NCI-H748 (cell line): ENCODE results near the gene MRNIP.

Source experiments
- DNase-seq: peaks from one replicate; lab custom pipeline; 2025; ENCODE audit not compliant: unreplicated experiment; lab: John Stamatoyannopoulos, UW

Gene MRNIP

DNA sequence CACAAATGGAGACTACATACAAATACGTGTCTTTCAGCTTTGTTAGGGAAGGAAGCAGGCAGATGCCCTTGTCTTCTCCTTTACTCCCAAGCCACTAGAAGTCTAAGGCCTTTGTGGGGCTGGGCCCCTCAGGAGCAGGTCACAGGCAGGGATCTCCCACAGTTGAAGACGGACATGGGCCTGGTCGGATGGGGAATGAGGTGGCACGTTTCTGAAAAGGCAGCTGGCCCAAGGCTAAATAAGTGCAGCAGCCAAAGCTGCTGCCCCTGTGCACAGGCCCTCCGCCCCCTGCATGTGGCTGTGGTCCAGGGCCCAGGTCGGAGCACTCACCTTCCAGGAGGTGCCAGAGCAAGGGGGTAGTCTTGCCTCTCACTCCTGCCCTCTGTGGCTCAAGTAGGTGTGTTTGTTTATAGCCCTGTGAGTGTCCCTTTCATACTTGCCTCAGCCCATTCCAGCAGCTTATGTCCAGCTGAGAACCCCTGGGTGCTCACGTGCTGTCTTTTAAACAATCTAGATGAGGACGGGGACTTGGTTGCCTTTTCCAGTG, 36.1 kb downstream of the MRNIP start:
- DNase-seq: no peak

DNA sequence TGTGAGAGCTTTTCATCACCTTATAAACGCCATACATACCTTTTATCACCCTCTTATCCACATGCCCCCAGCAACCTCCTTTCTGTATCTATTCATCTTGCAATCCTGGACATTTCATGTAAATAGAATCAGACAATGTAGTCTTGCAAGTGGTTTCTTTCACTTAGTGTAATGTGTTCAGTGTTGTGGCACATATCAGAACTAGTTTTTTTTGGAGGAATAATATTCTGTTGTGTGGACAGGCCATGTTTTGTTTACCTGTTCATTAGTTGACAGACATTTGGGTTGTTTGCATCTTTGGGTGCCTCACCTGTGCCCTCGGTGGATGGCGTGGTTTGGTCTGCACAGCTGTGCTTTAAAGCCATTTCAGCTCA, 36.6 kb downstream of the MRNIP start:
- no peak for DNase-seq

DNA sequence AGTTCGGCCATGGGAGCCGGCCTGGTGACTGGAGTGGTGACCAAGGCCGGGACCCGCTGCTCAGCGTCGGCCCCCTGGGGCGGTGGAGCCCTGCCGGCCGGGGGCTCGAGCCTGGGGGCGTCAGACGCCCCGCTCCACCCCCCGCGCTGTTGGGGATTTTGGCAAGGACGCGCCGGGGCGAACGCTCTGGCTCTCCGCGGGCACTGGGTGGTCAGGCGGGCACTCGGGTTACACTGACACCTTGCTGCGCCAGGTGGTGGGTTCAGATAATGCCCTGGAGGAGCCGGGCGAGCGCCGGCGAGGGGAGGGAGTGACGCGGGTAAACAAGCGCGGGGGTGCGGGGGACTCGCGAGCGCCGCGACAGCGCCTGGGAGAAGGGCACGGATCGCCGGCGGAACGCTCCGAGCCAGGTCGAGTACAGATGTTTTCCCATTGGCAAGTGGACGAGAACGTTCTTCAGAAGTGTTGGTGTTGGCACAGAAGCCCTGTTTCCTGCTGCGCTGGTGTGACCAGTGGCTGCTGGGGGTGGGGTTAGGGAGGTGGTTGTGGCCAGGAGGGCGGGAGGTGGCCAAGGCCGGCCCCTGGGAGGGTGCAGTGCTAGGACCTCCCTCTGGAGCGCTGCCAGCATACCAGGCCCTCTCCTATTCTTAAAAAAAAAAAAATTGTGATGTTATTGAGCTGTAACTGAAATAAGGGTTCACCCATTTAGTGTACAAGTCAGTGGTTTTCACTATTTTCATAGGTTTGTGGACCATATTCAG, 37.1 kb downstream of the MRNIP start:
- DNase-seq: peak; percentile 92

DNA sequence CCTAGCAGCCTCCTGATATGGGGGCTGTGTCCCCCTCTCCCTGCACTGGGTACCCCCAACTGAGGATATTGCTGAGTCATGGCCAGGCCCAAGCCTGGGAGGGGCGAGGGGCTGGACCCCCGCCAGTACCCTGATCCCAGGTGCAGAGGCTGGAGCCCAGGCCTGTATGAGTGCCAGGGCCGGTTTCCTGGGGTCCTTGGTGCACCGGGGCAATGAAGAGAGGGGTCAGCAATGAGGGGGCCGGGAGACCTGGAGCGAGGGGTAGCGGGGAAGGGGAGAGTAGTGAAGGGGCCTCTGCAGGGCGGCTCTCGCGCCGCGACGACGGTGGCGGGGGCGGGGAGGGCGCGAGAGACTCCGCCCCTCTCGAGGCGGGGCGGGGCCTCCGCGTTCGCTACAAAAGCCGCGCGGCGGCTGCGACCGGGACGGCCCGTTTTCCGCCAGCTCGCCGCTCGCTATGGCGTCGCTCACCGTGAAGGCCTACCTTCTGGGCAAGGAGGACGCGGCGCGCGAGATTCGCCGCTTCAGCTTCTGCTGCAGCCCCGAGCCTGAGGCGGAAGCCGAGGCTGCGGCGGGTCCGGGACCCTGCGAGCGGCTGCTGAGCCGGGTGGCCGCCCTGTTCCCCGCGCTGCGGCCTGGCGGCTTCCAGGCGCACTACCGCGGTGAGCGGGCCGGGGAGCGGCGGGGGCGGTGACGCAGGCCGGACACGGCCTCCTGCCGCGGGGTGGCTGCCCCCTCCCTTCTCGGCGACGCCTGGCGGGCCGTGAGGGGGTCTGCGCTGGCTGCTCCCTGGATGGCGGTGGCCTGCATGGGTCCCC, 37.9 kb downstream of the MRNIP start, which contains the start of gene SQSTM1:
Gene SQSTM1, plus strand, starts transcription at position 423 of the 815 bp plus-strand sequence. Its CDS starts 32 bp downstream, at position 455.
- peak; percentile 83 for DNase-seq

DNA sequence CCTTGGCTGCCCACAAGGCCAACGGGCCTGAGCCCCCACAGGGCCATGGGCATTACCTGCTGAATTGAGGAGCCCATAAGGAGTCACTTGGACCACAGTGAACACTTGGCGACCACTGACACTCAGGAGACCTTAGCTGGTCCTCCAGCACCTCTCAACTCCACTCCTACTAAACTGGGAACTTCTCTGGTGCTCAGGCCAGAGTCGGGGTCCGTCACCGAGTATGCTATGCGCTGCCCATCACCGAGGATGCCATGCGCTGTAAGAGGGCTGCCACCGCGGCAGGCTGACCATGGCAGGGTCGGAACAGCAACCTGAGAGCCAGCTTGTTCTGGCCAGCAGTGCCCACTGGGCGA, 38.5 kb downstream of the MRNIP start:
- DNase-seq: peak; percentile 49

DNA sequence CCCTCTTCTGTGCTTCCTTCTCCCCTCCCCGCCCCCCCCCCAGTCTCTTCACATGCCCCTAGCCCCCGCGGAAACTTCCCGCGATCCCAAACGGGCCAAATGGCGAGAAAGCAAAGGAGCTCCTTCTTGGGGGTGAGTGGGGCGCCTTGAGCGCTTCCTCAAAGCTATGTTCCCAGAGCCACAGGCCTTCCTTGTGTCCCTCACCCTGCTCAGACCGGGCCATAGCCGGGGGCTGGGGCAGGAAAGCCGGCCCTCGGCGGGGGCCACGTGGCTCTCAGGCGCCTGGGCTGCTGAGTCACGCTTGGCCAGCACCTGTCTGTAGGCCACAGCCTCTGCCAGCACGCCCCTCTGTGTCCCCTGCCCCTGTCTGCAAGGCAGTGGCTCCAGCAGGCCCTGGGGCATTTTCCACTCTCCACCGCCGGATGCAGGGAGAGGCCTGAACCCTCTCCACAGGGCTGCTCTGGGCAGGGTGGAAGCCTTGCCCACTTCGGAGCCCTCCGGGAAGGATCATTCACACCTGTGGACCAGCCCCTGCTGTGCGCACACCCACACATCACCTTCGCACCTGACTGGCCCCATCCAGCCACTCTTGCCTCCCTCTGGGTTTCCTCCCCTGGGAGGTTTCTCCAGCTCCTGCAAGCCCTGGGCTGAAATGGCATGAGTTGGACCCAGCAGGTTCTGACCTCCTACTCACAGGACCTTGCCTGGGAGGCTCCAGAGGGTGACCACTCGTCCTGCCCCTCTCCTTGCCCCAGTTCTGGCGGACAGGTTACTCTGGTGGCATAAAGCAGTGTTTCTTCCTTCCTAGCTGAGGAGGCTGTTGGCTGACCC, 39.1 kb downstream of the MRNIP start:
- DNase-seq: peak; percentile 72

DNA sequence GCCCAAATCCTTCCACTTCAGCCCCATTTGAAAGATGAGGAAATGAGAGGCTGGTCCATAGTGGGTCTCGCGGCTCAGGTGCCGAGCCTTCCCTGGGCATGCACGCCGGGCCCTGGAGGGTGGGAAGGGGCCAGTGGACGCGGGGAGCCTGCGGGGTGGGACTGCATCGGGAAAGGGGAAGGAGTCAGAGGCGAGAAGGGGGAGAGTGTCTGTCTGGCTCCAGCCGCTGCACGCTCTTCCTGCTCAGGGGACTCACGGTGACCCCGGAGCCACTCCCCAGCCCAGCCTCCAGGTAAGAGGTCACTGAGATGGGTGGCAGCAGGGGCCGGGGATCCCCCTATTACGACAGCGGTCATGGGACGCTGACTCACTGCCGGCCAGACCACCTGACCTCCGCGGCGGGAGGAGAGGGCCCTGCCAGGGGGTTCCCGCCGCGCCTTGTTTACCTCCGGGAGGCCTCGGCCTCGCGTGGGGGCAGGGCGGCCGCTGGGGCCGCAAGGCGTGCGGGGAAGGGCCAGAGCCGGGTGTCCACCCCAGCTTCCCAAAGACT, 39.8 kb downstream of the MRNIP start:
- peak; percentile 85 for DNase-seq

DNA sequence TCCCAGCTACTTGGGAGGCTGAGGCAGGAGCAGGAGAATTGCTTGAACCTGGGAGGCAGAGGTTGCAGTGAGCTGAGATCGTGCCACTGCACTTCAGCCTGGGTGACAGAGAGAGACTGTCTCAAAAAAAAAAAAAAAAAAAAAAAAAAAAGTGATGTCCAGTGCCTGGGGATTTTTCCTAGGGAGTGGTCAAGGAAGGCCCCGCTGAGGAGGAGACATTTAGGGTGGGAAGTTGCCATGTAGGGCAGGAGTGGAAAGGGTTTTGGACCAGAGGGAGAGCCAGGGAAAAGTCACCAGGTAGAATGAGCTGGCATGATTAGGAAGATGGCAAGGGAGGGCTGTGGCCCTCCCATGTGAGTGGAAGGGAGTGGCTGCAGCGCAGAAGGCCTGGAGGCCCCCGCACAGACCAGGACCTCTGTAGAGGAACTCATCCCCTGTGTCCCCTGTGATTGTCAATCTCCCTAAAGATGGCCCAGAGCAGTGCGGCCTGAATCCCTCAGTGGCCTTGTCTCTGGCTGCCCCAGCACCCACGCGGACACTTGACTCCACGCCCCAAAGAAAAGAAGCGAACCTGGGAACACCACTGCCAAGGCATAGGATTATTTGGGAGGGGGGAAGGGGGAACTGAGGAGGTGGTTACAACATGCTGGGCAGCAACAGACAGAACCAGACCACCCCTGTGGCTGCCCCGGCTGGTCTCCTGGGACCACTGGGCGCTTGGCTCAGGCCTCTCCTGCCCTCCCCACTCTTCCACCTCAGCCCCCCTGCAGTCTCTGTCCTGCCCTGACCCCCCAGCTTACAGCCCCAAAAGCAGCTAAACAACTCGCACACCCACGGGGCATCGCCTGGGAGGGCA, 40.5 kb downstream of the MRNIP start:
- no peak for DNase-seq

DNA sequence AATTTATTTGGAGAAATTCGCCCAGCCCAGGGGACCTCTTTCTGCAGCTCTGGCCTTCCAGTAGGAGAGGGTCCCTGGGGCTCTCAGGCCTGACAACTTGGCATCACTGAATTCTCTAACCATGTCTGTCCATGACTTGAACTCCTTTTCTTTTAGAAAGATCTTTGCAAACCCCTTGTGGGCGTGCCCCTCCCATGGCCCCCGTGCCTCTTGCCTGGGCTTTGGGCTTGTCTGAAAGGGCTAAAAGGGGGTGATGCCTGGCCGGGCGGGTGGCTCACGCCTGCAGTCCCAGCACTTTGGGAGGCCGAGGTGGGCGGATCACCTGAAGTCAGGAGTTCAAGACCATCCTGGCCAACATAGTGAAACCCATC, 41.2 kb downstream of the MRNIP start:
- DNase-seq: no peak

DNA sequence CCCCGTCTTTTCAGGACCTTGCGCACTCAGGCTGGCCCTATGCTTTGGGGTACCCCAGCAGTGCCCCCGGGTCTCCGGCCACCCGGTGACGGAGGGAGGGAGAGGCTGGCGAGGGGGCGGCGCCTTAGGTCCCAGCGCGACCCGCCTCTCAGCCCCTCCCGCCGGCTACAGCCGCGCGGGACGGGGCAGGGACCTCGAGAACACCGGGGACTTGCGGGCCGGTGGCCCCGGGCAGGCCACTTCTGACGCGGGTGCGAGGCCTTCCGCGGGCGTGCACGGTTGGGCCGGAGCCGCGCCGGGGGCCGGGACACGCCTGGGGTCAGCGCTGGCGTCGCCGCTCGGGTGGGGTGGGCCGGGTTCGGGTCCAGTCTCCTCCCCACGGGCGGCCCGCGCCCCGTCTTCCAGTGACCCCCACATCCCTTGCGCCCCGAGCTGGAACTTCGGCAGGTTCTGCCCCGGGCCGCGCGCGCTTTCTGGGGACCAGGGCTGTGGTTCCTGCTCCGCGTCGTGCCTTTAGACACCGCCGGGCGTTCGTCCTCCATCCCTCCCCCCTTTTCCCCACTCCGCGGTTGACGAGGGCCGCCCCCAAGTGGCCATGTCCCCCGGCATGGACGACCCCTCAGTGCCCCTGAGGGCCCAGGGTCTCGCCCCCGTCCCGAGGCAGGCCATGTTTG, 41.7 kb downstream of the MRNIP start:
- DNase-seq: no peak

DNA sequence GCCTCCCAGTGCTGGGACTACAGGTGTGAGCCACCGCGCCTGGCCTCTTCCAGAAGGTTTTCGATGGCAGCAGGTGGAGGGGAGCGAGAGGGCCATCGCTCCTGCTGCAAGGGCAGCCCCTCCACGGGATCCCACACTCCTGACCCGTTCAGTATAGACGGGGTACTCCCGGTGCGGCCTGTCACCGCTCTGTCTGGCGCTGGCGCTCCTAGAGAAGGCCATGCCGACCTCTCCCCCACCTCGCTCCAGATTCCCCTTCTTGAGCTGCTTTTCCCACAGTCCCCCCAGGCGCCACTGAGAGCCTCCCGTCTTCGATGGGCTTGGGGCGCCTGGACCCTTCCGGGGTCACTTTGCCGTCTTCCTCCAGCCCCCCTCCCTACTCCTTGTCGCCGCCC, 42.2 kb downstream of the MRNIP start:
- no peak for DNase-seq

DNA sequence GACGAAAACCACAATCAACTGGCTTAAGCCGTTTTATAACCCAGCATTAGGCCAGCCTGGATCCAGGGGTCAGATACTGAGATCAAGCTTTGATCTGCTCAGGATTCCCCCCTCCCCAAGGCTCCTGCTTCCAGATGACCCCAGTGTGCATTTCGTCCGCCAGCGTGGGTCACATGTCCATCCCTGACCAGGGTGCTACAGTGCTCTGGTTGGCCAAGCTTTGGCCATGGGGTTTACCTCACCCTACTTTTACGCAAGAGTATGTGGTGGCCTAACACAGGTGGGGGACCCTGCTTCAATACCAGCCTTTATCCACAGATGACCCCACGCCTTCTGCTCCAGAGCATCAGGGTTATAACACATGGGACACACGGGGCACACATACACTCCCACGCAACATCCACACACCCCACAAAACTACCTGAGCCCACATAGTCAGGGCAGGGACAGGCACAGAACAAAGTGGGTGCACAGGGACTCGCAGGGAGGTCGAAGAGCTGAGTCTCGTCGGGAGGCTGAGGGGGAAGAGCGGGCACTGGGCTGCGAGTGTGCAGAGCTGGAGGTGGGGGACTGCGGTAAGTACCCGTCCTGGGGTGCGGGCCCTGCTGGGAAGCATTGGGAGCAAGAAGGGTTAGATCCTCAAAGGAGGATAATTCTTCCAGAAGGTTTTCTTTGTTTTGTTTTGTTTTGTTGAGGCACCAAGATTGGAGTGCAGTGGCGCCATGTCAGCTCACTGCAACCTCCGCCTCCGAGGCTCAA, 42.9 kb downstream of the MRNIP start:
- DNase-seq: no peak

DNA sequence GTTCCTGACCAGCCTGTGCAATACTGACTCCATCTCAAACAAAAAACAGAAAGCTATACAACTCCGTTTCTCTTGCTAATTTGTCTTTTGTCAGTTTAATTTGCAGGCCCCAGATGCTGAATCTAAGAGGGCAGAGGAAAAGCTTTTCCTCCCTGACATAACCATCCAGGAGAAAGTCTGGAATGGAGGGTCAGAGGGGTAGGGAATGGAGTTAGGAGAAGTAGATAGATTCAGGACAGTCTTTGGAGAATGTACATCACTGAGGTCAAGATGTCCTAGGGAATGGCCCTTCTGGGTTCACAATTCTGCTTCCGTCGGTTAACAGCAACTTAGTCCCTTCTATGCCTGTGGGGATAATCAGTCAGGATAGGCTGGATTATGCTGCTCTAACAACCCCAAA, 44.5 kb downstream of the MRNIP start:
- DNase-seq: no peak

DNA sequence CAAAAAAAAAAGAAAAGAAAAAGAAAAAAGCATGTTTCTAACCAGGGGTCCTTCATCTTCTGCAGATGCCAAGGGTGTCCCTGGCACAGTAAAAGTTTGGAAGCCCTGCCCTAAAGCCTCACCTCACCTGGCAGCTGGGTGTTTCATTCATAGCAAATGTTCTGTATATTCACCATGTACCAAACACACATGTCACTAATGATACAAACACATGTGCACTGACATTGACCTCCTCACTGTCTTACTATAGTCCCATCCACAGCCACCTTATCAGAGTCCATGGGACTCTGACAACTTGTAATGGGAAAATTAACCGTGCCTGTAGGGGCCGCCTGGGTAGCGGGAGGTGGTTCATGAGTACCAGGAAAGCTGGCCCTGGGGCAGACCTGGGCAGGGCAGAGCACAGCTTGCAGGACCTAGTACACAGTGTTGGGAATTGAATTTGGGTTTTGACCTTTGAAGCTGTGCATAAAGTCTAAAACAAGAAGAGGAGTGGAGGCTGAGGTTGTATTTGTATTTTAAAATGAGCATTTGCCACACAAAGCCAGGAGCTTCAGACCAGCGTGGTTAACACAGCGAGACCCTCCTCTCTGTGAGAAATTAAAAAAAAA, 45.5 kb downstream of the MRNIP start:
- DNase-seq: no peak

DNA sequence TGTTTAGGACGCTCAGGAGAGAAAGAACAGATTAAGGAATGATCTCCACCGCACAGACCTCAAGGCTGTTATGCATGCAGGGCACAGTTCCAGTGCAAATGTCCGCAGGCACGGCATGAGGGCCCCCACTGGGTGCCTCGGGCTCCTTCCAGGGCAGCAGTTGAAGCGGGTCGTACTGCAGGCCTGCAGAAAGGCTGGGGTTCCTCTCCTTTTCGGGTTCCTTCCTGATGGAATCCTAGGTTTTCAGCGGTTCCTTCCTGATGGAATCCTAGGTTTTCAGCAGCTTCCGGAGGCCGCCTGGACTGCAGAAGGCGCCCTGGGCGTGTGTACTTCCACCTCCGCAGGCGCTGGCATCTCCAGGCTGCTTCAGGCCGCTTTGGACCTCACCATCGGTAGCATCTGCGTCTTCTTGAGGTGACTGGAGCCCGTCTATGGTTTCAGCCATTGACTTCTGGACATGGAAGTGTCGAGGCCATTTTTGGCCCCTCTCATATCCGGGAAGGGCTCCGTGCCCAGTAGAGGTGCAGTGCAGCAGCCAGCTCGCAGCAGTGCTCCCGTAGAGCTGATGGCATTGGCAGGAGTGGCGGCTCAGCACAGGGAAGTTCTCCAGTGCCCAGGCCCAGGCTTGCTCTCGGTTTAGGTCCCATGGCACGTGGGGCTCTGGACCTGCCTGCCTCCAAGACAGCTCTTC, 46.3 kb downstream of the MRNIP start:
- DNase-seq: no peak

DNA sequence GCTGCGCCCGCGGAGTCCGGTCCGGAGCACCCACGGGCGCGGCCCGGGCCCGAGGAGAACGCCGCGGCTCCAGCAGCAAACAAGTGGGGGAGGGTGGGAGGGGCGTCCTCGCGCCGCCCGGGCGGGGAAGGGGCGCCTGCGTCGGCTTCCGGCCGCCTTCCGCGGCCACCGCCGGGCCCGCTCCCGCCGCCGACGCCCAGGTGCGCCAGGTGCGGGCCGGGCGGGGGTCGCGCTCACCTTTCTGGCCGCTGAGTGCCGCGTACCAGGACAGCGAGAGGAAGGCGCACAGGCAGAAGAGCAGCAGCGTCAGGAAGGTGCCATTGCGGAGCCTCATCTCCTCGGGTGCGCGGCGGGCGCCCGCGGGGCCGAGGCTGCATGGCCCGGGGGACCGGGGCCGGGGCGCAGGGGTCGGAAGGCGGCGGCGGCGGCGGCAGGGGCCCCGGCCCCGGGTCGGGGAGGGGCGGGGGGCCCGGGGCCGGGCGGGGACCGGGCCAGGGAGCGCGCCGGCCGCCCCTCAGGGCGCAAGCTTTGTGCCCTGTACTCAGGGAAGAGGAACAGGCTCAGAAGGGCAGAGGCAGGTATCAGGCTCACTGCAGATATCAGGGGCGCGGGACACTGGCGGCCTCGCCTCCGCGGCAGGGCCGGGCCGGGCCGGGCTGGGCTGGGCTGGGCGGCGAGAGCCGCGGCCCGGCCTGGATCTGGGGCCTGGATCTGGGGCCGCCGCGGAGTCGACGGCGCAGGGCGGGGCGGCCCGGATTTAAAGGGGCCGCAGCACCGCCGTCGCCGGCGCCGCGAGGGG, 52.2 kb downstream of the MRNIP start, which contains the start of gene MGAT4B:
Gene MGAT4B, minus strand, starts transcription at position 617 of the 799 bp plus-strand sequence. Its CDS starts 283 bp downstream, at position 334.
- peak; percentile 69 for DNase-seq
